Measurements from ENCODE around the gene WDR18.

WDR18 gene

DNA sequence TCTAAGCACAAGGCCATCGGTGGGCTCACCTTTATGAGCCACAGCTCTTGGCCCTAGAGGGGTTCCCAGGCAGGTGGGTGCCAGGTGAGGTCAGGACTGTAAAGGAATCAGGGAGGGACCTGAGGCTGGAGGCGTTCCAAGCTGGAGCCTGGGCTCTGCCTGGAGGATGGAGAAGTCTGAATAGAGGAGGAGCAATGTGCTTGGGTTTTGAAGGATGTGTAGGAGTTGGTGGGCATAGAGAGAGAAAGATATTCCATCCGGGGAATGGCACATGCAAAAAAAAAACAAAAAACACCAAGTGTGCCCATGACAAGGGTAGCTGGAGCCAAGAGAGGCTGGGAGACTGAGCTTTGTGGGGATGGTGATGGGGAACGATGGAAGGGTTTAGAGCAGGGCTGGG is 18.5 kb downstream of the WDR18 start:
- Mint-ChIP-seq H3K36me3 (ENCODE audit: low read depth) (no peaks in the 10 kb centered on the region), H3K4me3 (no peak overlapping the region), H3K27ac (no peak overlapping the region), H3K9me3 (no peaks in the 10 kb centered on the region), H3K4me1 (ENCODE audit: low read depth) (peaks cover 2% of the 10 kb centered on the region), H3K27me3 (peaks cover 21% of the 10 kb centered on the region)

DNA sequence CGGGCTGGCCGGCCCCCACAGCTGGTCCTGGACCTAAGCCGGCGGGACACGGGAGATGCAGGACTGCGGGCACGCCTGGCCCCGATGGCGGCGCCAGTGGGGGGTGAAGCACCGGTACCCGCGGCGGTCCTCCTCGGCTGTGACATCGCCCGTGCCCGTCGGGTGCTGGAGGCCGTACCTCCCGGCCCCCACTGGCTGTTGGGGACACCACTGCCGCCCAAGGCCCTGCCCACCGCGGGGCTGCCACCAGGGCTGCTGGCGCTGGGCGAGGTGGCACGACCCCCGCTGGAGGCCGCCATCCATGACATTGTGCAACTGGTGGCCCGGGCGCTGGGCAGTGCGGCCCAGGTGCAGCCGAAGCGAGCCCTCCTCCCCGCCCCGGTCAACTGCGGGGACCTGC is 19.1 kb downstream of the WDR18 start:
- no peak overlapping the region for H3K27ac Mint-ChIP-seq
- H3K4me1 Mint-ChIP-seq (ENCODE audit: low read depth), result no peaks in the 10 kb centered on the region
- H3K27me3 Mint-ChIP-seq, result peaks cover 14% of the 10 kb centered on the region
- H3K36me3 Mint-ChIP-seq (ENCODE audit: low read depth), result no peaks in the 10 kb centered on the region
- no peaks in the 10 kb centered on the region for H3K9me3 Mint-ChIP-seq
- H3K4me3 Mint-ChIP-seq, result no peak overlapping the region

DNA sequence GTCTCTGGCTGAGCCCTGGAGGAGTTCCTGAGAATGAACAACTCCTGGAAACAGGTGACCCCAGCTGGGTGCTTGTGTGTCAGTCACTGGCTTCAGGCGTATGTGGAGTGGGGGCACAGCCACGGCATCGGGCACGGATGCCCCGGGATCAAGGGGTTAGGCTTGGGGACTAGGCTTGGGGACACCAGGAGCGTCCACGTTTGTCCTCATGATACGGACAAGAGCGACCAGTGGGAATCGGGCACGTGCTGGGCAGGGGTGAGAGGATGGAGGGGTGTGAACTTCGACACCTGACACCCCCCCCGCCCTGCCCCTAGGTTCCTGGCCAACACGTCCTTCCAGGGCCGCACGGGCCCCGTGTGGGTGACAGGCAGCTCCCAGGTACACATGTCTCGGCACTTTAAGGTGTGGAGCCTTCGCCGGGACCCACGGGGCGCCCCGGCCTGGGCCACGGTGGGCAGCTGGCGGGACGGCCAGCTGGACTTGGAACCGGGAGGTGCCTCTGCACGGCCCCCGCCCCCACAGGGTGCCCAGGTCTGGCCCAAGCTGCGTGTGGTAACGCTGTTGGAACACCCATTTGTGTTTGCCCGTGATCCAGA is 20.2 kb downstream of the WDR18 start:
- peaks cover 7% of the 10 kb centered on the region for H3K27me3 Mint-ChIP-seq
- no peaks in the 10 kb centered on the region for H3K4me1 Mint-ChIP-seq (ENCODE audit: low read depth)
- H3K9me3 Mint-ChIP-seq, result no peaks in the 10 kb centered on the region
- H3K4me3 Mint-ChIP-seq, result no peak overlapping the region
- H3K36me3 Mint-ChIP-seq (ENCODE audit: low read depth), result no peaks in the 10 kb centered on the region
- H3K27ac Mint-ChIP-seq, result no peak overlapping the region

DNA sequence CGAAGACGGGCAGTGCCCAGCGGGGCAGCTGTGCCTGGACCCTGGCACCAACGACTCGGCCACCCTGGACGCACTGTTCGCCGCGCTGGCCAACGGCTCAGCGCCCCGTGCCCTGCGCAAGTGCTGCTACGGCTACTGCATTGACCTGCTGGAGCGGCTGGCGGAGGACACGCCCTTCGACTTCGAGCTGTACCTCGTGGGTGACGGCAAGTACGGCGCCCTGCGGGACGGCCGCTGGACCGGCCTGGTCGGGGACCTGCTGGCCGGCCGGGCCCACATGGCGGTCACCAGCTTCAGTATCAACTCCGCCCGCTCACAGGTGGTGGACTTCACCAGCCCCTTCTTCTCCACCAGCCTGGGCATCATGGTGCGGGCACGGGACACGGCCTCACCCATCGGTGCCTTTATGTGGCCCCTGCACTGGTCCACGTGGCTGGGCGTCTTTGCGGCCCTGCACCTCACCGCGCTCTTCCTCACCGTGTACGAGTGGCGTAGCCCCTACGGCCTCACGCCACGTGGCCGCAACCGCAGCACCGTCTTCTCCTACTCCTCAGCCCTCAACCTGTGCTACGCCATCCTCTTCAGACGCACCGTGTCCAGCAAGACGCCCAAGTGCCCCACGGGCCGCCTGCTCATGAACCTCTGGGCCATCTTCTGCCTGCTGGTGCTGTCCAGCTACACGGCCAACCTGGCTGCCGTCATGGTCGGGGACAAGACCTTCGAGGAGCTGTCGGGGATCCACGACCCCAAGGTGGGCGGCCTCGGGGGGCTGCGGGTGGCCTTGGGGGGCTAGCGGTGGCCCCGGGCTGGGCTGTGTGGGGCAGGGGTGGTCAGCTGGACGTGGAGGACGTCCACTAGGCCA is 20.9 kb downstream of the WDR18 start:
- no peak overlapping the region for H3K27ac Mint-ChIP-seq
- no peaks in the 10 kb centered on the region for H3K4me1 Mint-ChIP-seq (ENCODE audit: low read depth)

DNA sequence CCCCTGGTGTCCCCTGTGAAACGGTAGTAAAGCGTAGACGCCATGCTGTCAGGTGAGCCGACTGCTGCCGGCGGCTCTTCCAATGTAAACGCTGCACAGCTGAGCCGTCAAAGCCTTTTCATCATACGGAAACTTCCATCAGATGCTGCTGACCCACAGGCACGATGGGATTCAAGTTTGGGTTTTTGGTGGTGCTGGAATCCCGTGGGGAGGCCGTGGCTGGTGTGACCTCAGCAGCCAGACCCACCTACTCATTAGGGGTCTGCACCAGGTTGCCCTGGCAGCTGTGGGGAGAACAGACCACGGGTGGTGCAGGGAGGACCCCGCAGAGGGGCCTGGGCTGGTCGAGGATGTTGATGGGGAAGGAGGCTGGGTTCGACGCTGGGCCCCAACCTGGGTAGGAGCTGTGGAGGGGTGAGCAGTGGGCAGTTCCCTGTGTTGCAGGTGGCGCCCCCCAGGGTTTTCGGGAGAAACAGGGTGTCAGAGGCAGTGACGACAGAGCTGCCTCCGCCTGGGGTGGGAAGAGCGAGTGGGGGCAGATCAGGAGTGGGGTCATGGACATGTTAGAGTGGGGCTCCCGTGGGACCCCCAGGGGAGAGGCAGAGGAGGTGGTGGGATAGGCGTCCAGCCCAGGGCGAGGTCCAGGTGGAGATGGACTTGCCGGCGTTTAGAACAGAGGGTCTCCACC is 22.7 kb downstream of the WDR18 start:
- Mint-ChIP-seq H3K36me3 (ENCODE audit: low read depth) (no peaks in the 10 kb centered on the region), H3K9me3 (no peaks in the 10 kb centered on the region), H3K27ac (no peak overlapping the region), H3K4me1 (ENCODE audit: low read depth) (no peaks in the 10 kb centered on the region), H3K27me3 (peaks cover 4% of the 10 kb centered on the region), H3K4me3 (no peak overlapping the region)

More for the DNA sequence above, 20.9 kb downstream of the WDR18 start:
- Mint-ChIP-seq H3K36me3 (ENCODE audit: low read depth) (no peaks in the 10 kb centered on the region), H3K27me3 (peaks cover 4% of the 10 kb centered on the region), H3K4me3 (no peak overlapping the region), H3K9me3 (no peaks in the 10 kb centered on the region)

DNA sequence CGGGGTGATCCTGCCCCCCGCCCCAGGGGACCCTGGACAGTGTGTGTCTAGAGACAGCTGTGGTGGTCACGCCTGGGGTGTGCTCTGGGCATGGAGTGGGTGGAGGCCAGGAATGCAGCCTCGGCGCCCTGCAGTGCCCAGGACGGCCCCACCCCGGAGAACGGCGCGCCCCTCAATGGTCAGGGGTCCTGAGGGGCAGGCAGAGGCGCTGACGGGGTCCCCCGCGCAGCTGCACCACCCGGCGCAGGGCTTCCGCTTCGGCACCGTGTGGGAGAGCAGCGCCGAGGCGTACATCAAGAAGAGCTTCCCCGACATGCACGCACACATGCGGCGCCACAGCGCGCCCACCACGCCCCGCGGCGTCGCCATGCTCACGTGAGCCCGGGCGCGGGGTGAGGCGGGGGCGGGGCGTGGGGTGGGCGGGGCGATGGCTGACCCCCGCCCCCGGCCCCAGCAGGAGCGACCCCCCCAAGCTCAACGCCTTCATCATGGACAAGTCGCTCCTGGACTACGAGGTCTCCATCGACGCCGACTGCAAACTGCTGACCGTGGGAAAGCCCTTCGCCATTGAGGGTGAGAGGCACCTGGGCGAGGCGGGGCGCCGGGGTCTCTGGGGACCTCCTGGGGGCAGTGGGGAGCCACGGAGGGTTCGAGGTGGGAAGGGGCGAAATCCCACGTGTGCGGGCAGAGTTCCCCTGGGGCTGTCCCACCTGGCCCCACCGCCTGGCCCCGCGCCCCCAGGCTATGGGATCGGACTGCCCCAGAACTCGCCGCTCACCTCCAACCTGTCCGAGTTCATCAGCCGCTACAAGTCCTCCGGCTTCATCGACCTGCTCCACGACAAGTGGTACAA is 23.5 kb downstream of the WDR18 start:
- no peaks in the 10 kb centered on the region for H3K4me1 Mint-ChIP-seq (ENCODE audit: low read depth)
- H3K4me3 Mint-ChIP-seq, result no peak overlapping the region
- H3K36me3 Mint-ChIP-seq (ENCODE audit: low read depth), result no peaks in the 10 kb centered on the region
- H3K9me3 Mint-ChIP-seq, result no peaks in the 10 kb centered on the region
- H3K27me3 Mint-ChIP-seq, result peaks cover 2% of the 10 kb centered on the region
- H3K27ac Mint-ChIP-seq, result no peak overlapping the region

DNA sequence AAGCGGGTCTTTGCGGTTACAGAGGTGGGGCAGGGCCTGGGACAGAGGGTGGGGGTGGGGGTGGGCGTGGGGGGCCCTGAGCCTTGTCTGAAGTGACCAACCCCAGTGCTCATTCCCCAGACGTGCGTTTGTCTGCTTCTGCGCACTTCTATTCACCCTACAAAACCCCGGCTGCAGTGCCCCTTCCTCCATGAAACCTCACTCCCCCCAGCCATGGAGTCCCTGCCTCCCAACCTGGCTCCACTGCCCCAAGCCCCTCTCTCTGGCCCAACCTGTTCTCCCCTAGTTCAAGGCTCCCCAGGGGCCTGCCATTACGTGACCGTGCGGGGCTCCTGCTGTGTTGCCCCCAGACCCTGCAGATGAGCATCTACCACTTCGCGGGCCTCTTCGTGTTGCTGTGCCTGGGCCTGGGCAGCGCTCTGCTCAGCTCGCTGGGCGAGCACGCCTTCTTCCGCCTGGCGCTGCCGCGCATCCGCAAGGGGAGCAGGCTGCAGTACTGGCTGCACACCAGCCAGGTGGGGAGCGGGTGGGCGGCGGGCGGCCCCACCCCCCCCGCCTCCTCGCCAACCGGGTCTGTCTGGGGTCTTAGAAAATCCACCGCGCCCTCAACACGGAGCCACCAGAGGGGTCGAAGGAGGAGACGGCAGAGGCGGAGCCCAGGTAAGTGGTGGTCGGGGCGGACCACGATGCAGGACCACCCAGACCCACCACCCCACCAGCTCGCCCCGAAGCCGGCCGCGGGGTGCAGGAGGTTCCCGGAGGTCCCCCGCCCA is 24.3 kb downstream of the WDR18 start:
- Mint-ChIP-seq H3K36me3 (ENCODE audit: low read depth) (no peaks in the 10 kb centered on the region), H3K4me1 (ENCODE audit: low read depth) (no peaks in the 10 kb centered on the region), H3K27ac (no peak overlapping the region), H3K27me3 (no peaks in the 10 kb centered on the region), H3K9me3 (no peaks in the 10 kb centered on the region), H3K4me3 (no peak overlapping the region)

DNA sequence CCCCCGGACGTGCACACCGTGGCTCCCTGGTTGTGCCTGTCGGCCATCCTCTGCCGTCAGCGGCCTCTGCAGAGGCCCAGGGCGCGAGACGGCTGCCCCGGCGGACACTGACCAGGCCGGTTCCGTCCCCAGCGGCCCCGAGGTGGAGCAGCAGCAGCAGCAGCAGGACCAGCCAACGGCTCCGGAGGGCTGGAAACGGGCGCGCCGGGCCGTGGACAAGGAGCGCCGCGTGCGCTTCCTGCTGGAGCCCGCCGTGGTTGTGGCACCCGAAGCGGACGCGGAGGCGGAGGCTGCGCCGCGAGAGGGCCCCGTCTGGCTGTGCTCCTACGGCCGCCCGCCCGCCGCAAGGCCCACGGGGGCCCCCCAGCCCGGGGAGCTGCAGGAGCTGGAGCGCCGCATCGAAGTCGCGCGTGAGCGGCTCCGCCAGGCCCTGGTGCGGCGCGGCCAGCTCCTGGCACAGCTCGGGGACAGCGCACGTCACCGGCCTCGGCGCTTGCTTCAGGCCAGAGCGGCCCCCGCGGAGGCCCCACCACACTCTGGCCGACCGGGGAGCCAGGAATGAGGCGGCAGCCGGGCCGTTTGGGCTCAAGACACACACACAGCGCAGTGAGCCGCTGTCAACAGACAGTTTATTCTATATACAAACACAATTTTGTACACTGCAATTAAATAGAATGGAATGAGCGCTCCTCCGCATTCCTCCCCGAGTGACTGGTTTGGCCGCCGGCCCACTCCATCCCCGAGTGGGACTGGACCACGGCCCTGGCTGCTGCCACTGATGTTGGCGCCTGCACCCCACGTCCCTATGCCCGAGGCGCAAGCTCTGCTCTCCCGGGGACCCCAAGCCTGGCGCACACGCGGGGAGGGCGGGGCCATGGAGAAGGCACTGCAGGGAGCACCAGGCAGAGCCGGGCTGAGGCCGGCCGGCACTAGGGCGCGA is 25.2 kb downstream of the WDR18 start:
- H3K4me3 Mint-ChIP-seq, result no peak overlapping the region
- H3K9me3 Mint-ChIP-seq, result no peaks in the 10 kb centered on the region
- no peak overlapping the region for H3K27ac Mint-ChIP-seq
- H3K27me3 Mint-ChIP-seq, result no peaks in the 10 kb centered on the region
- H3K36me3 Mint-ChIP-seq (ENCODE audit: low read depth), result no peaks in the 10 kb centered on the region
- H3K4me1 Mint-ChIP-seq (ENCODE audit: low read depth), result no peaks in the 10 kb centered on the region

DNA sequence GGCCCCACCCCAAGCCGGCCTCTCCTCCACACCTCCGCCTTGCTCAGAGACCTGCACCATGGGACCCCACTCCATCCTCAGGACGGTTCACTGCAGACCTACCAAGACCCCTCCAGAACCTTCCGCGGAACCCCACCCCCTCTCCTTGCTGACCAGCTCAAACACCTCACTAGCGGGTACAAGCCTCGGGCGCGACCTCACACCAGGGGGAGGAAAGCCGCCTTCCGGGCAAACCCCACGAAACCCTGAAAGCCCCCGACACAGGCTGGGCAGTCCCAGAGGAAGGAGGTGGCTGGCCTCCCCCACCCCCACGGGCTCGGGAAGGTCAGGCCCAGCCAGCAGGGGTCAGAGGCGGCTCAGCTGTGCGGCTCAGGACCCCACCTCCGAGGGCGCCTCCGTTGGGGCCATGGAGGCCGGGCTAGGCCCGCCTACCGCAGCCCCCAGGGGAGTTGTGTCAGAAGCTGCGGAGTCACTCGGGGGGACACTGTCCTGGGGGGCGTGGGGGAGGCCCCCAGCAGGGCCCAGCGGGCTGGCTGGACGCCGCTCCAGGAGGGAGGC is 25.9 kb downstream of the WDR18 start:
- no peaks in the 10 kb centered on the region for H3K4me1 Mint-ChIP-seq (ENCODE audit: low read depth)
- no peak overlapping the region for H3K4me3 Mint-ChIP-seq
- H3K27me3 Mint-ChIP-seq, result no peaks in the 10 kb centered on the region
- no peaks in the 10 kb centered on the region for H3K36me3 Mint-ChIP-seq (ENCODE audit: low read depth)
- no peak overlapping the region for H3K27ac Mint-ChIP-seq
- no peaks in the 10 kb centered on the region for H3K9me3 Mint-ChIP-seq

DNA sequence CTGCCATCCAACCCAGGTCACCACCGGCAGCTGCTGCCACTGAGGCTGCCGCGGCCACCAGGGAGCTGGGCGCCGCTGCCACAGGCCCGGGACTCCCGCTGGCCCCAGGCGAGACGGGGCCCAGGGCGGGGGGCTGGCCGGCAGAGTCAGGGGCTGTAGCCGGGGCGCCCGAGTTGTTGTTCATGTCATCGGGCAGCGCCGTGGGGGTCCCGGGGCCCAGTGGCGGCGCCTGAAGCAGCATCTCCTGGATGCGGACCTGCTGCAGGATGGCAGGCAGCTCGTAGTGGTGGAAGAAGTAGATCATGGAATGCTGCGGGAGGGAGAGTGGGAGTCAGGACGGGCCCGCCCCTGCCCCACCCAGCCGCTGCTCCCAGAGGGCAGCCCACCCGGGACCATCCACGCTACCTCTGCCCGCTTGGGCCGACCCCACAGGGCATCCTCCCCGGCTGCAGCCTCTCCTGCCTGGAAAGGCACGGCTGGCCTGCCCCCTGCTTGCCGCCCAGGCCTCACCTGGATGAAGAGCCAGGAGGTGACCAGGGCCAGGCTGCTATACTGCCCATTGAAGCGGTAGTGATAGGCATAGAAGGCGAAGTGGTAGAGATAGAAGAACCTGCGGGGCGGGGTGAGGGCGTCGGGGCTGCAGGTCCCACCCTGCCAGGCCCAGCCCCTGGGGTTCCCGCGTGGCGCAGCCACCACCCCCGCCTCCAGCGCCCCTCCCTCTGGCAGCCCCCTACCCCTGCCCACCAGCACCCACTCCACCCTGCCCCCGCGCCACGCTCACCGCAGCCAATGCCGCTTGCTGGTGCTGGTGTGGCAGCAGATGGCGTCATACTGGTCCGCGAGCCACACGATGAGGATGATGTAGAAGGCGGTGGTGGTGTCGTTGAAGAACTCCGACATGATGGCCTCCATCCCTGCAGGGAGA is 26.7 kb downstream of the WDR18 start:
- no peak overlapping the region for H3K27ac Mint-ChIP-seq
- H3K36me3 Mint-ChIP-seq (ENCODE audit: low read depth), result no peaks in the 10 kb centered on the region
- H3K4me1 Mint-ChIP-seq (ENCODE audit: low read depth), result peaks cover 2% of the 10 kb centered on the region
- no peaks in the 10 kb centered on the region for H3K27me3 Mint-ChIP-seq
- no peaks in the 10 kb centered on the region for H3K9me3 Mint-ChIP-seq
- no peak overlapping the region for H3K4me3 Mint-ChIP-seq

DNA sequence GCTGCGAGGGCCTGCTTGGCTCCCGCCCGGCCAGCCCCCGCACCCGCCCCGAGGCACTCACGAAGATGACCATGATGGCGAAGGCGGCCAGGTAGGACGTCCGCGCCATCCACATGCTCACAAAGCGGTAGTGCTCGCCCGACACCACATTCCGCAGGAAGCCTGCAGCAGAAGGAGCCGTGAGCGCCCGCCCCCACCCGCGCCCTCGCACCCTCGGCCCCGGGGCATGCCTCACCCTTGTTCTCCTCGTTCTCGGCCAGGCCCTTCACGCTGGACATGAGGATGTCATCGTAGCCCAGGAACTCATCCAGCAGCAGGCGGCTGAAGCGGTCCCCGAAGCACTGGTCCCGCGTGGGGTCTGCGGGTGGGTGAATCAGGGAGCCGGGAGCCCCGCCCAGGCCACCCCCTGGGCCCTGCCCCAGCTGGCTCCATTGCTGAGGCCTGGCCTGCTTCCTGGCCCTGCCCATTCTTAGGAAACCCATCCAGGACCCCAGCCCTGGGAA is 27.7 kb downstream of the WDR18 start:
- Mint-ChIP-seq H3K4me1 (ENCODE audit: low read depth) (peaks cover 9% of the 10 kb centered on the region), H3K4me3 (no peak overlapping the region), H3K27ac (no peak overlapping the region), H3K36me3 (ENCODE audit: low read depth) (no peaks in the 10 kb centered on the region), H3K9me3 (no peaks in the 10 kb centered on the region), H3K27me3 (no peaks in the 10 kb centered on the region)

DNA sequence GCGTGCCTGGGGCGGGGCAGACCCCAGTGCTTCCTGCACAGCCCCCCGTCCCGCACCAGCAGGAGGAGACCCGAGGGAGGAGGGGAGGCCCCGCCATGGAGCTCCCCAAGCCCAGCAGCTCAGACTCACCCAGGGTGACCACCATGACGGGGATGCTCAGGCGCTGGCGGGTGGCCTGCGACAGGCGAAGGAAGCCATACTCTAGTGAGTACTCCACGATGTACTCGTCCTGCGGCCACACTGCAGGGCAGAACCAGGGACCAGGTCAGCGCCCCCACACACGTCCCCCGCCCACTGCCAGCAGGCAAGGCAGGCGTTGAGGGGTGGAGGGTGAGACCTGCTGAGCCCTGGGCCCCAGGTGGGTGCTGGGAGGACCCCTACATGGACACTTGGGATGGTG is 28.2 kb downstream of the WDR18 start:
- H3K27ac Mint-ChIP-seq, result no peak overlapping the region
- H3K4me3 Mint-ChIP-seq, result no peak overlapping the region
- peaks cover 13% of the 10 kb centered on the region for H3K4me1 Mint-ChIP-seq (ENCODE audit: low read depth)
- no peaks in the 10 kb centered on the region for H3K9me3 Mint-ChIP-seq
- no peaks in the 10 kb centered on the region for H3K27me3 Mint-ChIP-seq
- H3K36me3 Mint-ChIP-seq (ENCODE audit: low read depth), result no peaks in the 10 kb centered on the region

All from stimulated activated naive CD8-positive, alpha-beta T cell treated with anti-CD3 and anti-CD28 coated beads, Interleukin-15, Interleukin-2, amounts not matched to agents 100 ng/mL and 50 ng/mL, for 24 hours (primary cell).